Activated CD4-positive, alpha-beta T cell treated with anti-CD3 and anti-CD28 coated beads, Interleukin-2, Interleukin-6, amounts not matched to agents 100 ng/mL and 50 ng/mL, durations not matched to agents 16 hours and 8 hours (primary cell): ENCODE results near the gene ST3GAL3.
"Not testable (repeated sequence)": the region's sequence is repeated elsewhere in the genome, so short reads cannot be mapped to it uniquely, and the experiment has no call there.

Experiments
- DNase-seq: peaks from one replicate; pipeline ENCODE4 v3.0.0-alpha.2; 2020

Gene ST3GAL3

GRCh38 chr1:43704838-43705237 lies 2.5 kb upstream of the ST3GAL3 start:
- DNase-seq: peak; percentile 10

- DNase-seq: no peak
These were observed 2.0 kb upstream of the ST3GAL3 start for GRCh38 chr1:43705334-43705733.

- DNase-seq: peak; percentile 8
These were observed 1.2 kb upstream of the ST3GAL3 start for GRCh38 chr1:43705982-43706597.

GRCh38 chr1:43706598-43707189 lies 642 bp upstream of the ST3GAL3 start:
- peak; percentile 37 for DNase-seq

GRCh38 chr1:43708002-43708410 lies 670 bp downstream of the ST3GAL3 start:
- no peak for DNase-seq

GRCh38 chr1:43711049-43711448 lies 3.7 kb downstream of the ST3GAL3 start:
- DNase-seq: peak; percentile 10

GRCh38 chr1:43711524-43712386 lies 4.4 kb downstream of the ST3GAL3 start:
- no peak for DNase-seq

- no peak for DNase-seq
These were observed 9.4 kb downstream of the ST3GAL3 start for GRCh38 chr1:43716559-43717281.

DNA sequence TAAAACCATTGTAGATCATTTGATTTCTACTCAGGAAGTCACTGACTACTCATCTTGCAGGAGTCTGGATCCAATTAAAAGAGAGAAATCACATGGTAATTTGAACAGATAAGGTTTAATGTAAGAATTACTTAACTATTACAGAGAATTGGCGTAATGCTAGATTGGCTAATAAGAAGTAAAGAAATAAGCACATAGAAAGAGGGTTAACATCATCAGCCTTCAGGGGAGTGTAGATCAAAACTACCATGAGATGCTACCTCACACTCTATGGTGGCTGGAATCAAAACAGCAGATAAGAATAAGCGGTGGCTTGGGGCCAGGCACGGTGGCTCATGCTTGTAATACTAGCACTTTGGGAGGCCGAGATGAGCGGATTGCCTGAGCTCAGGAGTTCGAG lies 11.7 kb downstream of the ST3GAL3 start:
- DNase-seq: no peak

DNA sequence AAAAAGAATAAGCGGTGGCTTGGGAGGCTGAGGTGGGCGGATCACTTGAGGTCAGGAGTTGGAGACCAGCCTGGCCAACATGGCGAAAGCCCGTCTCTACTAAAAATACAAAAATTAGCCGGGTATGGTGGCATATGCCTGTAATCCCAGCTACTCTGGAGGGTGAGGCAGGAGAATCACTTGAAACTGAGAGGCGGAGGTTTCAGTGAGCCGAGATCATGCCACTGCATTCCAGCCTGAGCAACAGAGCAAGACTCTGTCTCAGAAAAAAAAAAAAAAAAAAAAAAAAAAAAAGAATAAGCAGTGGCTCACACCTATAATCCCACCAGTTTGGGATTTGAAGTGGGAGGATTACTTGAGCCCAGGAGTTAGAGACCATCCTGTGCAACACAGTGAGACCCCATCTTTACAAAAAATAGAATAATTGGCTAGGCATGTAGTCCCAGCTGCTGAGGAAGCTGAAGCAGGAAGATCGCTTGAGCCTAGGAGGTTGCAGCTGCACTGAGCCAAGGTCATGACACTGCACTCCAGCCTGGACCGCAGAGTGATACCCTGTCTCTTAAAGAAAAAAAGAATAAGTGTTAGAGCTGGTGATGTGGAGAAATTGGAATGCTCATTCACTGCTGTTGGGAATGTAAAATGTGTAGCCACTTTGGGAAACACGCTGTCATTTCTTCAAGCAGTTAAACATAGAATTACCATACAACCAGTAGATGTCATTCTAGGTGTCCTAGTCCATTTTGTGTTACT lies 12.5 kb downstream of the ST3GAL3 start:
- DNase-seq: not testable (repeated sequence)

GRCh38 chr1:43722810-43723209 lies 15.5 kb downstream of the ST3GAL3 start:
- no peak for DNase-seq

DNA sequence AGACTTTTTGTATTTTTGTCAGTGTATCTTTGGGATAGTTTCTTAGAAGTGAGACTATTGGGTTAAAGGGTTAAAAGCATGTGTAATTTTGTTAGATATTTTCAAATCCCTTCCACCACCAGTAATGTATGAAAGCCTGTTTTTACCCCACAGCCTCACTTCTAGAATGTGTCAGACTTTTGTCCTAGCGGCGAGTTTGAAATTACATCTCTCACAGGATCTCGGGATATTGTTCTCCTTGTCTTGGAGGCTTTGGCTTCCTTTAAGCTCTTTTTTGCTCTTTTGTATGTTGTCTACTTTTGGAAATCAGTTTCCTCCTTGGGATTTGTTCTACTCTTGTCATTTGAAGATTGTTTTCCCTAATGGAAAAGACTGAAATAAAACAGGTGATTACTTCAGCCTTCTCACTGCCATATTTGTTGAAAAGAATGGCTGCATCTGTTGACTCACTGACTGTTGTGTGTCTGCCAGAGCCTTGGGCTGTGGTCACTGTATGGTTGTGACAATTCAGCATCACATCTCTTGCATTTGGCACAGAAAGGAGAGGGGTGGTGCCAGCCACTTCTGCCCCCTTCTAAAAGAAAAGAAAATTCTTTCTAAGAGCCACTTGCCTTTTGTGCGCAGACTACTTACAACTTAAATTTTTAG lies 22.6 kb downstream of the ST3GAL3 start:
- no peak for DNase-seq

- DNase-seq: no peak
These were observed 24.7 kb downstream of the ST3GAL3 start for GRCh38 chr1:43731867-43732531.

GRCh38 chr1:43736819-43737218 lies 29.5 kb downstream of the ST3GAL3 start:
- DNase-seq: no peak

DNA sequence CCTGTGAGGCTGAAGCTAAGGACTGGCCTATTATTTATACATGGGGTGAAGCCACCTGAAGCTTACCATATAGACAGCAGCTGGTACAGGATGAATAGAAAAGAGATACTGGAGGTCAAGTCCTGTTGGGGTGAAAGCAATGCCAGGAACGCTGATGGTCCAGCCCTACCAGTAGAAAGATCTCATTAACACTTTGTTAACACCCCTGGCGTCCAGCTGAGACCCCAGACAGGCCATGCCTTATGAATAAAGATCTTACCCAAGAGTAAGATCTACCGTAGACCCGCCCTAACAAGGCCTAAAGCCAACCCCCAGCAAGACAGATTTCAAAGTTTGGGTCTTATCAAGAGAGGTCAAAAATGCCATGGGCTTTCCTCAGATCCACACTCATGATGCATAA lies 34.7 kb downstream of the ST3GAL3 start:
- DNase-seq: no peak

DNA sequence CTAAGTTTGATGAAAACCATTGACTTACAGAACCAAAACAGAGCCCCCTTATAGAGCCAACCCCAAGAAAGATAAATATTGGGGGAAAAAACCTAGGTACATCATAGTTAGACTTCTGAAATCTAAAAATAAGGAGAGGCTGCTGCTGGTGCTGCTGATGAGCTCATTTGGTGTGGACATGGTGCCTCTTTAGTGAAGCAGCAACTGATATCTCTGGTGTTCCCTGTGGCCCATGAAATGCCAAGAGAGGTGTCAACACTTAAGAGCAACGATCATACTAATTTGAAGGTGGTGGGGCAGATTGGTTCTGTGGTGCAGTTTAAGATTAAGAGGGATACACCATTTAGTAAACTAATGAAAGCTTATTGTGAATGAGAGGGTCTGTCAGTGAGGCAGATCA lies 35.9 kb downstream of the ST3GAL3 start:
- DNase-seq: no peak

DNA sequence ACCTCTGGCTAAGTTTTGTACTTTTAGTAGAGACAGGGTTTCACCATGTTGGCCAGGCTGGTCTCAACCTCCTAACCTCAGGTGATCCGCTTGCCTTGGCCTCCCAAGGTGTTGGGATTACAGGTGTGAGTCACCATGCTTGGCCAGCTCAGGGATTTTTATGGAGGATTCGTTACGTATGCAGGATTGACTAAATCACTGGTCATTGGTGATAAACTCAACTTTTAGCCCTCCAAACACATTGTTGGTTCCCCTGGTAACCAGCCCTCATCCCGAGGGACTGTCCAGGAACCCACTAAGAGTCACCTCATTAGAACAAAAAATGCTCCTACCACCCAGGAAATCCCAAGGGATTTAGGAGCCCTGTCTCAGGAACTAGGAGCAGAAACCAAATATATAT lies 40.4 kb downstream of the ST3GAL3 start:
- DNase-seq: no peak

DNA sequence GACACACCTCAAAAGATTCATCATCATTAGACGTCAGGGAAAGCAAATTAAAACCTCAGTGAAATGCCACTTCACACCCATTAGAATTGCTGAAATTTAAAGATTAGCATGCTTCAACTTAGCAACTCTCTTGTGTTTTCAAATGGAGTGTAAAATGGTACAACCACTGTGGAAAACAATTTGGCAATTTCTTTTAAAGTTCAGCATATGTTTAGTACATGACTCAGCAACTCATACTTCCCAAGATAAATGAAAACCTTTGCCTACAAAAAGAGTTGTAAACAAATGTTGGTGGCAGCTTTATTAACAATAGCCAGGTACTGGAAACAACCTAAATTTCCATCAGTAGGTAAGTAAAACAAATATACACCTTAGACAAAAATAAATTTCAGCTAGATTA lies 42.7 kb downstream of the ST3GAL3 start:
- DNase-seq: no peak

DNA sequence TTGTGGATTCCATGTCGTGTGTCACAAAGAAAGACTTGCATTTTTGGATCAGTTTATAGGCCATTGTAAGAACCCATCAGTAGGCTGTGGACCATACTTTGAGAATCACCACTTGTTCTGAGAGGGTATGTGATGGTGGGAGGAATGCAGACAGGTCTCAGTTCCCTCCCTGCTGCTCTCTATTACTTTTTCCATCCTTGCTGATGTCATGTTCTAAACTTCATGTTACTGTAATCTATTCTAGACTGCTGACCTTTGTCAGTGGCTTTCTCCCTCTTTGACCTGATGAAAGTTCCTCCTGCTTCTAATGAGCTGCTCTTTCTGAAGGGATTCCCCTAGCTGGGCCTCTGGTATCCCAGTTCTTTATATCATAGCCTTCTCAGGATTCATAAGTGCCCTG lies 46.1 kb downstream of the ST3GAL3 start:
- no peak for DNase-seq

- DNase-seq: no peak
These were observed 47.6 kb downstream of the ST3GAL3 start for GRCh38 chr1:43754892-43755291.

GRCh38 chr1:43757343-43758053 lies 50.2 kb downstream of the ST3GAL3 start:
- DNase-seq: no peak
